Stimulated activated CD8-positive, alpha-beta memory T cell treated with anti-CD3 and anti-CD28 coated beads, Interleukin-15, amount 100 ng/mL, for 48 hours (primary cell): Measurements from ENCODE around the gene CPNE9.
"Not testable (repeated sequence)": the region's sequence is repeated elsewhere in the genome, so short reads cannot be mapped to it uniquely, and the experiment has no call there.

Experiments
- DNase-seq, 2 donors: peaks; one replicate each; pipeline ENCODE4 v3.0.0-alpha.2; 2020; ENCODE audit warnings: low read depth in 2 of 2

CPNE9 gene

GRCh38 chr3:9746330-9746729, 42.7 kb downstream of the CPNE9 start:
- peak in 1 of 2 donors; percentile 40 for DNase-seq

DNA sequence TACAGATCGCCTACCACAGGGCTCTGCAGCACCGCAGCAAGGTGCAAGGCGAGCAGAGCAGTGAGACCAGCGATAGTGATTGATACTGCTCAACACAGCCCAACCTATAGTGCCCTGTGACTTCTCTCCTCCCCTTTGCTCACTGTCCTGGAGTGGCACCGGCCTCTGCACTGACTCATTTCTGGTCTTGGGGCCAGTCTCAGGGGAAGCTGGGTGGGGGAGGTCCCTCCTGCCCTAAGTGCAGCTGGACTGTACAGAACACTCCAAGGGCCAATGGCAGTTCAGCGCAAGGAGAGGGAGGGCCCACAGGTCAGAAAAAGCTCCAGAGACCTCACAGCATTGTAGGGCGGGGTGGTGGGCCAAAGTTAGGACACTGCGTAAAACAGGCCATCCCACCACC, 43.6 kb downstream of the CPNE9 start:
- no peak for DNase-seq

DNA sequence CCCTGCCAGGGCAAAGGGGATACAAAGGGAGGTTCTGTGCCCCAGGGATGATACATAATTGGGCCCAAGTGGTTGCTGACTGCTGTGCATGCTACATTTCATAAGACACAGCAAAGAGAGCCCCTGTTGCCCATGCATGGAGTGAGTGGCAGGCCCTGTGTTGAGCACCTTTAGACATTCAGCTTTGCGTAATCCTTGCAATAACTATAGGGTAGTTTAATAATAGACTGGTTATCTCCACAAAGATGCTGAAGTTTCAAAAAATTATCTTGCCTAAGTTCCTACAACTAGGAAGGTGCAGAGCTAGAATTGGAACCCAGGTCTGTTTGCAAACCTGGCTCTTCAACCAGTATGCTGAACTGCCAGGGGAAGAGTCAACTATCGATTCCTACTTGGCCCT, 44.4 kb downstream of the CPNE9 start:
- no peak for DNase-seq

DNA sequence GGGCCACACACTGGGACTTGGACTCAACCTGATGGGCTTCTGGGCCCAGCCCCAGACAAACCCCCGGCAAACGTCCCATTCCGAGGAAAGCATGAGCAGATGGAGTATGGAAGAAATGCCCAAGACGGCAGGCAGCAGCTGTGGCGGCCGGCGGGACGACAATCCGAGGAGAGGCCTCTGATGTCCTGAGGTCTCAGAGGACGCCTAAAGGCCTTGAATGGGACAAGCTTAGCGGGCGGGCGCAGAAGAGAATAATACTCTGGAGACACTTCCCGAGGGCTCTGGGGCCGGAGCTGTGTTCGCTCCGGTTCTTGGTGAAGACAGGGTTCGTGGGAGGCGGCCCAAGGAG, 45.6 kb downstream of the CPNE9 start:
- DNase-seq: no peak

- DNase-seq: peak; percentile 94 to 96
Measured at GRCh38 chr3:9749645-9750555, 46.3 kb downstream of the CPNE9 start, which contains the start of gene OGG1. TSS of gene OGG1 (plus strand) at chr3:9749952. CDS start at chr3:9750287, 335 bp downstream.

- DNase-seq: no peak
Measured at GRCh38 chr3:9750556-9751411, 47.2 kb downstream of the CPNE9 start.

GRCh38 chr3:9754678-9755077, 51.0 kb downstream of the CPNE9 start:
- DNase-seq: no peak

GRCh38 chr3:9757427-9757826, 53.8 kb downstream of the CPNE9 start:
- no peak for DNase-seq

DNA sequence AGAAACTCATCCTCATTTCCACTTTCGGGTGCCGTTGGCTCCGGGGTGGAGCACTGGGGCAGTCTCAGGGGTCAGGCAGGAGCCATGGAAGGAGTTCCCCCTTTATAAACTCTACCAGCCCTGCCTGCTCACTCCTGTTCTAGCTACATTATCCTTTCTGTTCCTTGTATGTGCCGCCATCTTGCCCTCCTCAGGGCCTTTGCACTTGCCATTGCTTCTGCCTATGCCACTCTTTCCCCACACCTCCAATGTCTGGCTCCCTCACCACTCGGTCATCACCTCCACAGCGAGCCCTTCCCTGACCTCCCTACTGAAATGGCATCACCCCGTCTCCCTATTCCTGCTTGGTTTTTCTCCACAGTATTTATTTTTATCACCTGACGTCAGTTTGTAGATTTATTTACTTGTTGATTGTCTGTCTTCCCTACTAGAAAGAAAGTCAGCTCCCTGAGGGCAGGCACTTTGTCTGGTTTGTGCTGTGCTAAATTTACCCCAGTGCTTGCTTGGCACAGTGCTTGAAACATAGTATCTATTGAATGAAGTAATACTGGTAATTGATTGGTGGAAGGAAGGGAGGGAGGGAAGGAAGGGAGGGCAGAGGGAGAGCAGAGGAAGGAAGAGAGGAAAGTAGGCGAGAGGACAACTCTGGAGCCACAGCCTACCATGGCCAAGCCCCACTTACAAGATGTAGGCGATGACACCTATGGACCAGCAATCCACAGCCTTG, 57.3 kb downstream of the CPNE9 start:
- no peak for DNase-seq

DNA sequence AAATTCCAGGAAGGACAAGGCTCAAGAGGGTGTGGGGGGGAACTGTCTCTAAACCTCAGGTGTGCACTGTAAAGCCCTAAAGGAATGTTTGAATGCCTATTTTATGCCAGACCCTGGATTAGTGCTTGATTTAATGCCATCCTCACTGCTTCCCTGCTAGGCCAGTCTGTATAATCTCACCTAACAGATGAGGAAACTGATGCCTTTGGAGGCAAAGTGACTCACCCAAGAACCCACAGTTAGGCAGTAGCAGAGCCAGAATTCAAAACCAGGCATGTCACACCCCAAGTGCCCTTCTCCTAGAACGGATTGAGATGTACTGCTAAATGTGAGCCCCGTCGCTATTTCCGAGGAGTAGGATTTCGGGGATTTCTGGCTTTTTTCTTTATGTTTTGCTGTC, 58.3 kb downstream of the CPNE9 start:
- DNase-seq: no peak

DNA sequence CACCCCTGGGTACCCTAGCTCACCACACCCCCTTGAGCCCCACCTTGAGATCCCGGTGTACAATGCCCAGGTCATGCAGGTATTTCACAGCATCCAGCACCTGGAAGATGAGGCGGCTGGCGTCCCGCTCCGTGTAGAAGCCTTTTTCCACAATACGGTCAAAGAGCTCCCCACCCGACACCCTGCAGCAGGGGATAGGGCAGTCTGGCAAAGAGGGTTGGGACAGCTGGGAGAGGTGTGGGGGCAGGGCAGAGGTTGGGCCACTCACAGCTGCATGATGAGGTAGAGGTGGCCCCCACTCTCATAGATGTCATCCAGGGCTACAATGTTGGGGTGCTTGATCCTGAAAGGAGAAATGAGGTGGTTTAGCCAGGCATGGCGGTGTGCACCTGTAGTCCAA, 59.2 kb downstream of the CPNE9 start:
- DNase-seq: no peak

GRCh38 chr3:9765865-9766264, 62.2 kb downstream of the CPNE9 start:
- DNase-seq: no peak

- DNase-seq: no peak
Measured at GRCh38 chr3:9767418-9767817, 63.8 kb downstream of the CPNE9 start.

DNA sequence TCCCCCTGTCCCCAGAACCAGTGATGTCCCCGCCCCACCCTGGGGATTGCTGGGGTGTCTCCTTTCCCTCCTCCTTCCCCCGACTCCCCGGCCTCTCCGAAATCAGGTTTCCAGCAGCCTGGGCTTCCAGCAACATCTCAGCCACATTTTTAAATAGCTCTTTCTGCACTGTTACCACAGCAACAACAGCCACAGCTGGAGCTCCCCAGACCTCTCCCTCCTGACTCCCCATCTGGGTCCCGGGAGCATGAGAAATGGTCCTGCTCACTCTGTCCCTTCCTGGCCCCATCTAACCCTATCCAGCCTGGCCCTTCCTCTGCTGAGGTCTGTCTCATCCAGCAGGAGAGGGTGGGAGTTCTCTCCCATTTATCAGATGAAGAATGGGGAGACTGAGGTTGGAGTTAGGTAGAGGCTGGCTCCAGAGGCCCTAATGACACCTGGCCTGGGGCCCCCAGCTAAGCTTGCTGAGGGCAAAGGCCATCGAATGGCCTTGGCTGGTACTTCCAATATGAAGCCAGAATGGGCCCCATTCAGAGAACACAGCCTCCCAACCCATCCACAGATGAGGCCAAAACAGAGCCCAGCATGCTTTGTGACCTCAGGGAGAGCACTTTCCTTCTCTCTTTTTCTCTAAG, 64.6 kb downstream of the CPNE9 start:
- DNase-seq: no peak

DNA sequence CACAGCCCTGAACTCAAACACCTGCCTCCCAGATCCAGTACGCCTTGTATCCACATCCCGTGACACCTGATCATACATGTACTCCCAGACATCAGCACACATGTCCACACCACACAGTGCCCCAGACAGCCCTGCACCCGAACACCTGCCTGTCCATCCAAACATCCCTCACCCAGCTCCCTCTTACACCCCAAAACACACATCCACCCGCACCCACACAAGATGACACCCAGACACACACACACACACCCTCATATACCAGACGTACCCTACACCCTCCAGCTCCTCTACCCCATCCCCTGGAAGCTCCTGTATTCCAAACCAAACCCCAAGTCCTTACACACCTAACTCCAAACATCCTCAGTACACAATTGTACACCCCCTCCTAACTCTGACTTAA, 65.4 kb downstream of the CPNE9 start:
- no peak for DNase-seq

GRCh38 chr3:9769426-9770275, 66.0 kb downstream of the CPNE9 start, which contains the start of gene CAMK1:
TSS of gene CAMK1 (minus strand) at chr3:9769947. CDS start at chr3:9767749, 2,198 bp downstream.
- DNase-seq: peak; percentile 61 to 63

GRCh38 chr3:9770276-9770812, 66.7 kb downstream of the CPNE9 start:
- no peak for DNase-seq

DNA sequence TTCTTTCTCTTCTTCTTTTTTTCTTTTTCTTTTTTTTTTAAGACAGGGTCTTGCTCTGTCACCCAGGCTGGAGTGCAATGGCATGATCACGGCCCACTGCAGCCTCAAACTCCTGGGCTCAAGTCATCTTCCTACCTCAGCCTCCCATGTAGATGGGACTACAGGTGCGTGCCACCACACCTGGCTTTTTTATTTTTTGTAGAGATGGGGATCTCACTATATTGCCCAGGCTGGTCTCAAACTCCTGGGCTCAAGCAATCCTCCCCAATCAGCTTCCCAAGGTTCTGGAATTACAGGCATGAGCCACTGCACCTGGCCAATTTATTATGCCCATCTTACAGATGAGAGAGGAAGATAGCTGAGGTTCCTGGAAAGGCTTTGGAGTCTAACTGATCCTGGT, 67.4 kb downstream of the CPNE9 start:
- DNase-seq: not testable (repeated sequence)

DNA sequence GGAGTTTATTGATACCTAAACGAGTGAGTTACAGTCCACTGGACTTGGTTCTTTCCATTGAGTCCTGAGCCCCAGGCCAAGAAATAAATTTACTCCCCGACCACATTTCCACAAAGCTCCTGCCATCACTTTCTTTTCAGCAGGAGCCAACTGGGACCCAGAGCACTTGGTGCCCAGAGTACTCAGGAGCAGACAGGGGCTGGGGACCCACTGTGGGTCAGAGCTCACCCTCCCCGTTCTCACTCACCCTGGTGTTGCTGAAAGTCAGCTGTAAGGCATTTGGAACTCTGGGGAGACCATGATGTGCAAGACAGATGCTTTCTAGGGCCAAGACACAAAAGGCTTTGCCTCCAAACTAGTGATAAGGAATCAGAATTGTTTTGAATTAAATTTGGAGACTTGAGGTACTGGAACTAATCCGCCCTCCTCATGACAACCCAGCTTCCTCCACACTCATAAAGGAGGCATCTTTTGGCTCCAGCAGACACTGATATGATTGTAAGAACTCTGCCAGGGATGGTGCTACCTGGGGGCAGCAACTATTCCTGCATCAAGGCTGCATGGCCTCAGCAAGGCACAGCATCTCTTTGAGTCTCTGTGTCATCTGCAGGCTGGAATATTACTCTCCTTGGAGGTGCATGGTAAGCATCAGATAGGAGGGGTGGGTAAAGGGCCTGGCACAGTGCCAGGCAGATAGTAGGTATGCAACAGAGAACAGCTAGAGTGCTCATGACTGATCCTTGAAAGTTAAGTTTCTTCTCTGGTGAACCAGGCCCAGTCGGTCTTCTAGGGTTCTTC, 73.5 kb downstream of the CPNE9 start:
- no peak for DNase-seq

DNA sequence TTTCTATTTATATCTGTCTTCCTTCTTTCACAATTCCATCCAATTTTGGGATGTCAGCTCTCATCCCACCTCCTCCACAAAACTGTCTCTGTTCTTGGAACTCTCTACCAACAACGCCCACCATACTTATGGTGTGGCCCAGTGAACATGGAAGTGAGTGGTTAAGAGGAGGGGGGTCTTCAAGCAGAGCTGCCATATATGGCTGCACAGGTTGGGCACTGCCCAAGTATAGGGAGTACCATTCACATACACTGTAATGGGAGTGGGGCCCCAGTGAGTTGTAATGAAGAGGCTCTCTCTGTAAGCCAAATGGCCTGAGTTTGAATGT, 74.0 kb downstream of the CPNE9 start:
- no peak for DNase-seq
